ENCODE data around the gene BIN2. TPM values are rescaled to one million over a fixed set of nuclear protein-coding genes. Genes with fewer than 3 reads are reported as not detected.
A peak's percentile ranks its signal among the peaks of the same experiment; 100 is the strongest.

Gene BIN2
- total and polyA plus RNA-seq, 2 experiments from 2014 or later: not detected

DNA sequence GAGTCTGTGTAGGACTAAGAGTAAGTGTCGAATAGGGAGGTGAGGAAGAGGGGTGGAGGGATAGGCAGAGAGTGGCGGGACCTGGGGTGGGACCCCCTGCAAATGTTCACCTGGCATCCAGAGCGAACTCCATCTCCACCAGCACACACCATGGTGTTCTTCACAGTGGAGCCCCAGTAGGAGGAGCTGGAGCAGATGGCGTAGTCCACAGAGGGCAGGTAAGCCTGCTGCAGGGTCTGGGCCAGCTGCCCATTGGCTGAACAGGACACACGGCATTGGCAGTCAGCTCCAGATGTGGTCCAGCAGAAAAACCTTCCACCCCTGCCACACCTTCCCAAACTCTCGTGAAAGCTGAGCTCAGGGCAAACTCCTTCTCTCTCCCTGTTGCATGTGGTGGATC, 15.8 kb upstream of the BIN2 start:
- H3K36me3 Mint-ChIP-seq (ENCODE audit: low read depth): no peaks in the 10 kb centered on the region
- ATAC-seq: peak; percentile 39
- H2AFZ ChIP-seq: peak overlapping the region; percentile 38; the same call in 1 of the 2 replicates

More for the DNA sequence above, 15.8 kb upstream of the BIN2 start:
- no peaks in the 10 kb centered on the region for H3K36me3 ChIP-seq (ENCODE audit: insufficient read depth)
- Mint-ChIP-seq H3K4me3 (no peak overlapping the region), H3K27me3 (ENCODE audit: insufficient read depth, low read depth, poor library complexity) (peaks cover 5% of the 10 kb centered on the region), H3K4me1 (no peaks in the 10 kb centered on the region; the same call in none of the 3 replicates), H3K9me3 (no peaks in the 10 kb centered on the region; the same call in 2 of the 3 replicates), H3K27ac (no peak overlapping the region)
- no peaks in the 10 kb centered on the region for H4K20me1 ChIP-seq (replicated peaks; ENCODE audit: insufficient read depth)
- no peaks in the 10 kb centered on the region for H3K4me1 ChIP-seq (ENCODE audit: insufficient read depth)
- no peak overlapping the region for H3K27ac ChIP-seq (ENCODE audit: low read depth)
- H3K4me2 ChIP-seq: no peak overlapping the region
- DNase-seq (ENCODE audit: low spot score): no peak
- no peaks in the 10 kb centered on the region for H3K27me3 ChIP-seq (ENCODE audit: insufficient read depth)
- H3F3A ChIP-seq (replicated peaks; ENCODE audit: low read depth): no peaks in the 10 kb centered on the region
- H3K4me3 ChIP-seq: no peak overlapping the region
- TF ChIP-seq EZH2 (IDR thresholded peaks at IDR 0.05; ENCODE audit: low read depth, unreplicated experiment) (no peak), NANOG (IDR thresholded peaks at IDR 0.05; ENCODE audit: borderline replicate concordance) (no peak), POLR2AphosphoS5 (IDR thresholded peaks at IDR 0.05; ENCODE audit: low read depth) (no peak), EZH2phosphoT487 (IDR thresholded peaks at IDR 0.05; ENCODE audit: unreplicated experiment) (no peak), CREB1 (CRISPR knock-in tag; IDR thresholded peaks at IDR 0.05; ENCODE audit: low read depth) (no peak), JUNB (IDR thresholded peaks at IDR 0.05; ENCODE audit: unreplicated experiment) (no peak), STAT1 (IDR thresholded peaks at IDR 0.05; ENCODE audit: unreplicated experiment) (no peak), ZNF114 (CRISPR knock-in tag; IDR thresholded peaks at IDR 0.05) (no peak), ZNF331 (CRISPR knock-in tag; IDR thresholded peaks at IDR 0.05; ENCODE audit: low read depth) (no peak)
- TF ChIP-seq, protein P1, sequence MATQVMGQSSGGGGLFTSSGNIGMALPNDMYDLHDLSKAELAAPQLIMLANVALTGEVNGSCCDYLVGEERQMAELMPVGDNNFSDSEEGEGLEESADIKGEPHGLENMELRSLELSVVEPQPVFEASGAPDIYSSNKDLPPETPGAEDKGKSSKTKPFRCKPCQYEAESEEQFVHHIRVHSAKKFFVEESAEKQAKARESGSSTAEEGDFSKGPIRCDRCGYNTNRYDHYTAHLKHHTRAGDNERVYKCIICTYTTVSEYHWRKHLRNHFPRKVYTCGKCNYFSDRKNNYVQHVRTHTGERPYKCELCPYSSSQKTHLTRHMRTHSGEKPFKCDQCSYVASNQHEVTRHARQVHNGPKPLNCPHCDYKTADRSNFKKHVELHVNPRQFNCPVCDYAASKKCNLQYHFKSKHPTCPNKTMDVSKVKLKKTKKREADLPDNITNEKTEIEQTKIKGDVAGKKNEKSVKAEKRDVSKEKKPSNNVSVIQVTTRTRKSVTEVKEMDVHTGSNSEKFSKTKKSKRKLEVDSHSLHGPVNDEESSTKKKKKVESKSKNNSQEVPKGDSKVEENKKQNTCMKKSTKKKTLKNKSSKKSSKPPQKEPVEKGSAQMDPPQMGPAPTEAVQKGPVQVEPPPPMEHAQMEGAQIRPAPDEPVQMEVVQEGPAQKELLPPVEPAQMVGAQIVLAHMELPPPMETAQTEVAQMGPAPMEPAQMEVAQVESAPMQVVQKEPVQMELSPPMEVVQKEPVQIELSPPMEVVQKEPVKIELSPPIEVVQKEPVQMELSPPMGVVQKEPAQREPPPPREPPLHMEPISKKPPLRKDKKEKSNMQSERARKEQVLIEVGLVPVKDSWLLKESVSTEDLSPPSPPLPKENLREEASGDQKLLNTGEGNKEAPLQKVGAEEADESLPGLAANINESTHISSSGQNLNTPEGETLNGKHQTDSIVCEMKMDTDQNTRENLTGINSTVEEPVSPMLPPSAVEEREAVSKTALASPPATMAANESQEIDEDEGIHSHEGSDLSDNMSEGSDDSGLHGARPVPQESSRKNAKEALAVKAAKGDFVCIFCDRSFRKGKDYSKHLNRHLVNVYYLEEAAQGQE (IDR thresholded peaks at IDR 0.05; ENCODE audit: unreplicated experiment): no peak
- TF ChIP-seq, protein P2, sequence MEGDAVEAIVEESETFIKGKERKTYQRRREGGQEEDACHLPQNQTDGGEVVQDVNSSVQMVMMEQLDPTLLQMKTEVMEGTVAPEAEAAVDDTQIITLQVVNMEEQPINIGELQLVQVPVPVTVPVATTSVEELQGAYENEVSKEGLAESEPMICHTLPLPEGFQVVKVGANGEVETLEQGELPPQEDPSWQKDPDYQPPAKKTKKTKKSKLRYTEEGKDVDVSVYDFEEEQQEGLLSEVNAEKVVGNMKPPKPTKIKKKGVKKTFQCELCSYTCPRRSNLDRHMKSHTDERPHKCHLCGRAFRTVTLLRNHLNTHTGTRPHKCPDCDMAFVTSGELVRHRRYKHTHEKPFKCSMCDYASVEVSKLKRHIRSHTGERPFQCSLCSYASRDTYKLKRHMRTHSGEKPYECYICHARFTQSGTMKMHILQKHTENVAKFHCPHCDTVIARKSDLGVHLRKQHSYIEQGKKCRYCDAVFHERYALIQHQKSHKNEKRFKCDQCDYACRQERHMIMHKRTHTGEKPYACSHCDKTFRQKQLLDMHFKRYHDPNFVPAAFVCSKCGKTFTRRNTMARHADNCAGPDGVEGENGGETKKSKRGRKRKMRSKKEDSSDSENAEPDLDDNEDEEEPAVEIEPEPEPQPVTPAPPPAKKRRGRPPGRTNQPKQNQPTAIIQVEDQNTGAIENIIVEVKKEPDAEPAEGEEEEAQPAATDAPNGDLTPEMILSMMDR (conservative IDR thresholded peaks at IDR 0.05; ENCODE audit: low read depth in 2 of 2): no peak
- TF ChIP-seq, protein P3, sequence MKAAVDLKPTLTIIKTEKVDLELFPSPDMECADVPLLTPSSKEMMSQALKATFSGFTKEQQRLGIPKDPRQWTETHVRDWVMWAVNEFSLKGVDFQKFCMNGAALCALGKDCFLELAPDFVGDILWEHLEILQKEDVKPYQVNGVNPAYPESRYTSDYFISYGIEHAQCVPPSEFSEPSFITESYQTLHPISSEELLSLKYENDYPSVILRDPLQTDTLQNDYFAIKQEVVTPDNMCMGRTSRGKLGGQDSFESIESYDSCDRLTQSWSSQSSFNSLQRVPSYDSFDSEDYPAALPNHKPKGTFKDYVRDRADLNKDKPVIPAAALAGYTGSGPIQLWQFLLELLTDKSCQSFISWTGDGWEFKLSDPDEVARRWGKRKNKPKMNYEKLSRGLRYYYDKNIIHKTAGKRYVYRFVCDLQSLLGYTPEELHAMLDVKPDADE (IDR thresholded peaks at IDR 0.05): no peak
- TF ChIP-seq, protein P4, sequence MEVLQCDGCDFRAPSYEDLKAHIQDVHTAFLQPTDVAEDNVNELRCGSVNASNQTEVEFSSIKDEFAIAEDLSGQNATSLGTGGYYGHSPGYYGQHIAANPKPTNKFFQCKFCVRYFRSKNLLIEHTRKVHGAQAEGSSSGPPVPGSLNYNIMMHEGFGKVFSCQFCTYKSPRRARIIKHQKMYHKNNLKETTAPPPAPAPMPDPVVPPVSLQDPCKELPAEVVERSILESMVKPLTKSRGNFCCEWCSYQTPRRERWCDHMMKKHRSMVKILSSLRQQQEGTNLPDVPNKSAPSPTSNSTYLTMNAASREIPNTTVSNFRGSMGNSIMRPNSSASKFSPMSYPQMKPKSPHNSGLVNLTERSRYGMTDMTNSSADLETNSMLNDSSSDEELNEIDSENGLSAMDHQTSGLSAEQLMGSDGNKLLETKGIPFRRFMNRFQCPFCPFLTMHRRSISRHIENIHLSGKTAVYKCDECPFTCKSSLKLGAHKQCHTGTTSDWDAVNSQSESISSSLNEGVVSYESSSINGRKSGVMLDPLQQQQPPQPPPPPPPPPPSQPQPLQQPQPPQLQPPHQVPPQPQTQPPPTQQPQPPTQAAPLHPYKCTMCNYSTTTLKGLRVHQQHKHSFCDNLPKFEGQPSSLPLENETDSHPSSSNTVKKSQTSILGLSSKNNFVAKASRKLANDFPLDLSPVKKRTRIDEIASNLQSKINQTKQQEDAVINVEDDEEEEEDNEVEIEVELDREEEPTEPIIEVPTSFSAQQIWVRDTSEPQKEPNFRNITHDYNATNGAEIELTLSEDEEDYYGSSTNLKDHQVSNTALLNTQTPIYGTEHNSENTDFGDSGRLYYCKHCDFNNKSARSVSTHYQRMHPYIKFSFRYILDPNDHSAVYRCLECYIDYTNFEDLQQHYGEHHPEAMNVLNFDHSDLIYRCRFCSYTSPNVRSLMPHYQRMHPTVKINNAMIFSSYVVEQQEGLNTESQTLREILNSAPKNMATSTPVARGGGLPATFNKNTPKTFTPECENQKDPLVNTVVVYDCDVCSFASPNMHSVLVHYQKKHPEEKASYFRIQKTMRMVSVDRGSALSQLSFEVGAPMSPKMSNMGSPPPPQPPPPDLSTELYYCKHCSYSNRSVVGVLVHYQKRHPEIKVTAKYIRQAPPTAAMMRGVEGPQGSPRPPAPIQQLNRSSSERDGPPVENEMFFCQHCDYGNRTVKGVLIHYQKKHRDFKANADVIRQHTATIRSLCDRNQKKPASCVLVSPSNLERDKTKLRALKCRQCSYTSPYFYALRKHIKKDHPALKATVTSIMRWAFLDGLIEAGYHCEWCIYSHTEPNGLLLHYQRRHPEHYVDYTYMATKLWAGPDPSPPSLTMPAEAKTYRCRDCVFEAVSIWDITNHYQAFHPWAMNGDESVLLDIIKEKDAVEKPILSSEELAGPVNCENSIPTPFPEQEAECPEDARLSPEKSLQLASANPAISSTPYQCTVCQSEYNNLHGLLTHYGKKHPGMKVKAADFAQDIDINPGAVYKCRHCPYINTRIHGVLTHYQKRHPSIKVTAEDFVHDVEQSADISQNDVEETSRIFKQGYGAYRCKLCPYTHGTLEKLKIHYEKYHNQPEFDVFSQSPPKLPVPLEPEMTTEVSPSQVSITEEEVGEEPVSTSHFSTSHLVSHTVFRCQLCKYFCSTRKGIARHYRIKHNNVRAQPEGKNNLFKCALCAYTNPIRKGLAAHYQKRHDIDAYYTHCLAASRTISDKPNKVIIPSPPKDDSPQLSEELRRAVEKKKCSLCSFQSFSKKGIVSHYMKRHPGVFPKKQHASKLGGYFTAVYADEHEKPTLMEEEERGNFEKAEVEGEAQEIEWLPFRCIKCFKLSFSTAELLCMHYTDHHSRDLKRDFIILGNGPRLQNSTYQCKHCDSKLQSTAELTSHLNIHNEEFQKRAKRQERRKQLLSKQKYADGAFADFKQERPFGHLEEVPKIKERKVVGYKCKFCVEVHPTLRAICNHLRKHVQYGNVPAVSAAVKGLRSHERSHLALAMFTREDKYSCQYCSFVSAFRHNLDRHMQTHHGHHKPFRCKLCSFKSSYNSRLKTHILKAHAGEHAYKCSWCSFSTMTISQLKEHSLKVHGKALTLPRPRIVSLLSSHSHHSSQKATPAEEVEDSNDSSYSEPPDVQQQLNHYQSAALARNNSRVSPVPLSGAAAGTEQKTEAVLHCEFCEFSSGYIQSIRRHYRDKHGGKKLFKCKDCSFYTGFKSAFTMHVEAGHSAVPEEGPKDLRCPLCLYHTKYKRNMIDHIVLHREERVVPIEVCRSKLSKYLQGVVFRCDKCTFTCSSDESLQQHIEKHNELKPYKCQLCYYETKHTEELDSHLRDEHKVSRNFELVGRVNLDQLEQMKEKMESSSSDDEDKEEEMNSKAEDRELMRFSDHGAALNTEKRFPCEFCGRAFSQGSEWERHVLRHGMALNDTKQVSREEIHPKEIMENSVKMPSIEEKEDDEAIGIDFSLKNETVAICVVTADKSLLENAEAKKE (CRISPR knock-in tag; IDR thresholded peaks at IDR 0.05): no peak
- H3K9me2 ChIP-seq (ENCODE audit: insufficient read depth): no peaks in the 10 kb centered on the region; the same call in 1 of the 2 replicates
- H3K79me2 ChIP-seq (replicated peaks; ENCODE audit: insufficient read depth): no peaks in the 10 kb centered on the region

Data from GM23338 (cell line).